ENCODE measurements around the gene NAV1.
"Not testable (repeated sequence)": the region's sequence is repeated elsewhere in the genome, so short reads cannot be mapped to it uniquely, and the experiment has no call there.

The NAV1 gene

GRCh38 chr1:201566529-201566823, 27.5 kb downstream of the NAV1 start:
- no peak for DNase-seq

- no peak for DNase-seq
Observed at GRCh38 chr1:201566933-201567801, 28.2 kb downstream of the NAV1 start.

- DNase-seq = no peak
Observed at GRCh38 chr1:201568265-201568664, 29.3 kb downstream of the NAV1 start.

- DNase-seq = no peak
Observed at GRCh38 chr1:201568859-201569294, 29.9 kb downstream of the NAV1 start.

GRCh38 chr1:201570181-201570885, 31.4 kb downstream of the NAV1 start:
- no peak for DNase-seq

- no peak for DNase-seq
Observed at GRCh38 chr1:201570886-201571624, 32.1 kb downstream of the NAV1 start.

GRCh38 chr1:201573030-201573429, 34.1 kb downstream of the NAV1 start:
- DNase-seq = no peak

GRCh38 chr1:201573923-201574322, 35.0 kb downstream of the NAV1 start:
- DNase-seq = no peak

GRCh38 chr1:201575912-201576311, 37.0 kb downstream of the NAV1 start:
- DNase-seq = no peak

GRCh38 chr1:201576914-201577313, 38.0 kb downstream of the NAV1 start:
- no peak for DNase-seq

- DNase-seq = no peak
Observed at GRCh38 chr1:201578008-201578888, 39.3 kb downstream of the NAV1 start.

GRCh38 chr1:201581371-201581770, 42.4 kb downstream of the NAV1 start:
- not testable (repeated sequence) for DNase-seq

- no peak for DNase-seq
Observed at GRCh38 chr1:201582705-201583442, 43.9 kb downstream of the NAV1 start.

GRCh38 chr1:201583663-201584062, 44.7 kb downstream of the NAV1 start:
- no peak for DNase-seq

GRCh38 chr1:201584471-201585092, 45.7 kb downstream of the NAV1 start:
- DNase-seq = no peak

GRCh38 chr1:201585093-201585483, 46.2 kb downstream of the NAV1 start:
- DNase-seq = no peak

GRCh38 chr1:201585901-201586300, 47.0 kb downstream of the NAV1 start:
- no peak for DNase-seq

- no peak for DNase-seq
Observed at GRCh38 chr1:201586806-201587205, 47.9 kb downstream of the NAV1 start.

- DNase-seq = no peak
Observed at GRCh38 chr1:201587729-201588128, 48.8 kb downstream of the NAV1 start.

Measured in NCI-H2107 (cell line).